Natural killer cell (primary cell): Measurements from ENCODE around the gene RFX2. TPM values are rescaled to one million over a fixed set of nuclear protein-coding genes. Genes with fewer than 3 reads are reported as not detected.

Experiments
- ATAC-seq, 3 donors: fragments of 150-1000 bp in 2 of 3; fragments of 200-7000 bp in 1 of 3; cut with Tn5 transposase; 1 replicate in 1 of 3; 2 replicates in 2 of 3; pipeline ENCODE4 v1.10.0; 2021; ENCODE audit warnings: mild to moderate bottlenecking in 2 of 3, moderate library complexity in 2 of 3
- DNase-seq, 2 donors: peaks; one replicate each; pipeline versions ENCODE4 v3.0.0 to v3.0.0-alpha.2; 2013 to 2021; ENCODE audit warnings: mixed read lengths in 1 of 2
- H3K27ac ChIP-seq: one replicate; pipeline ENCODE4 v1.5.1; 2013; ENCODE audit warnings: mild to moderate bottlenecking, low read length
- H3K27me3 ChIP-seq: one replicate; pipeline ENCODE4 v1.6.1; 2013; ENCODE audit warnings: low read length; ENCODE audit not compliant: control insufficient read depth, insufficient read depth
- H3K36me3 ChIP-seq: one replicate; pipeline ENCODE4 v1.6.1; 2013; ENCODE audit warnings: low read length; ENCODE audit not compliant: control insufficient read depth, insufficient read depth
- H3K4me1 ChIP-seq: one replicate; pipeline ENCODE4 v1.6.1; 2013; ENCODE audit warnings: low read length; ENCODE audit not compliant: control insufficient read depth, insufficient read depth
- H3K4me3 ChIP-seq: one replicate; pipeline ENCODE4 v1.5.1; 2013; ENCODE audit warnings: low read length
- H3K9me3 ChIP-seq: one replicate; pipeline ENCODE4 v1.6.1; 2013; ENCODE audit warnings: low read length; ENCODE audit not compliant: control insufficient read depth, insufficient read depth
- H3K27ac Mint-ChIP-seq, 2 donors: one replicate each; pipeline ENCODE4 v1.8.0; 2022; ENCODE audit warnings: mild to moderate bottlenecking in 2 of 2, mixed read lengths in 2 of 2, moderate library complexity in 1 of 2
- H3K27me3 Mint-ChIP-seq, 2 donors: one replicate each; pipeline ENCODE4 v1.8.0; 2022; ENCODE audit warnings: low read depth in 2 of 2, mixed read lengths in 2 of 2
- H3K36me3 Mint-ChIP-seq: one replicate; pipeline ENCODE4 v1.8.0; 2022; ENCODE audit warnings: mixed read lengths
- H3K4me1 Mint-ChIP-seq, 2 donors: one replicate each; pipeline ENCODE4 v1.8.0; 2022; ENCODE audit warnings: mixed read lengths in 2 of 2
- H3K4me3 Mint-ChIP-seq: one replicate; pipeline ENCODE4 v1.8.0; 2022; ENCODE audit warnings: mild to moderate bottlenecking, moderate library complexity, mixed read lengths
- H3K9me3 Mint-ChIP-seq, 2 donors: one replicate each; pipeline ENCODE4 v1.8.0; 2022; ENCODE audit warnings: mixed read lengths in 2 of 2
- CTCF ChIP-seq: fragments of 200-600 bp; IDR thresholded peaks from one replicate; pipeline ENCODE4 v1.8.0; 2022; ENCODE audit warnings: antibody characterized with exemption
- WGBS: methylation state at CpG from one replicate; pipeline ENCODE4 v1.1.7; 2013; ENCODE audit warnings: missing lambda C conversion rate; ENCODE audit not compliant: insufficient coverage; 5-methylcytosine and 5-hydroxymethylcytosine counted together
- intact Hi-C: fragments of 100-400 bp; cut with micrococcal nuclease; formaldehyde crosslinking; loops from one replicate; pipeline ENCODE4 v1.14.2; 2022
- total RNA-seq, 4 donors: library from RNA; stranded (reverse); fragments of 120-200 nt in 1 of 4; gene quantifications; one replicate each; pipeline versions ENCODE4 v1.2.3 to v1.2.4, GENCODE V29; 2013 to 2022

The RFX2 gene
- total RNA-seq, 3 donors from 2014 or later (not counting 1 experiment from before 2014, with no cell fraction given): 2.4 to 4.6 (median 4.1) TPM

- H3K27ac ChIP-seq: no peak overlapping the region
- TF ChIP-seq CTCF: no peak
Observed at GRCh38 chr19:6103217-6103644, 7.1 kb downstream of the RFX2 start.

GRCh38 chr19:6101991-6102390 is 8.3 kb downstream of the RFX2 start:
- ATAC-seq (no peak), DNase-seq (no peak)
- TF ChIP-seq CTCF: no peak
- Histone ChIP-seq H3K4me1 (peaks cover 7% of the 10 kb centered on the region), H3K4me3 (no peak overlapping the region), H3K27ac (no peak overlapping the region), H3K9me3 (no peaks in the 10 kb centered on the region), H3K36me3 (no peaks in the 10 kb centered on the region), H3K27me3 (no peaks in the 10 kb centered on the region)
- intact Hi-C loops: no loop called here
- Mint-ChIP-seq H3K4me1 (peaks cover 14 to 15% of the 10 kb centered on the region in 2 donors), H3K36me3 (peaks cover 8% of the 10 kb centered on the region), H3K9me3 (peaks cover 6% of the 10 kb centered on the region in 2 donors), H3K27me3 (peaks cover 0 to 10% of the 10 kb centered on the region in 2 donors), H3K27ac (no peak overlapping the region), H3K4me3 (no peak overlapping the region)
- WGBS: 97% methylated on average over 3 of the region's 3 CpGs

More at GRCh38 chr19:6103217-6103644, 7.1 kb downstream of the RFX2 start:
- Mint-ChIP-seq H3K9me3 (peaks cover 6% of the 10 kb centered on the region in 2 donors), H3K4me1 (peaks cover 16 to 18% of the 10 kb centered on the region in 2 donors), H3K36me3 (peaks cover 8% of the 10 kb centered on the region), H3K27me3 (peaks cover 4 to 14% of the 10 kb centered on the region in 2 donors), H3K4me3 (no peak overlapping the region), H3K27ac (no peak overlapping the region)
- H3K27me3 ChIP-seq: no peaks in the 10 kb centered on the region
- peaks cover 7% of the 10 kb centered on the region for H3K4me1 ChIP-seq
- H3K4me3 ChIP-seq: no peak overlapping the region
- ATAC-seq (no peak), DNase-seq (no peak)
- WGBS: 93% methylated on average over 3 of the region's 3 CpGs
- no peaks in the 10 kb centered on the region for H3K9me3 ChIP-seq
- no peaks in the 10 kb centered on the region for H3K36me3 ChIP-seq
- intact Hi-C loops: no loop called here

- no peak for TF ChIP-seq CTCF
- Histone ChIP-seq H3K4me3 (no peak overlapping the region), H3K9me3 (no peaks in the 10 kb centered on the region), H3K36me3 (no peaks in the 10 kb centered on the region), H3K27me3 (no peaks in the 10 kb centered on the region), H3K27ac (no peak overlapping the region), H3K4me1 (peaks cover 7% of the 10 kb centered on the region)
- Mint-ChIP-seq H3K4me1 (peaks cover 14 to 15% of the 10 kb centered on the region in 2 donors), H3K36me3 (peaks cover 8% of the 10 kb centered on the region), H3K9me3 (peaks cover 6% of the 10 kb centered on the region in 2 donors), H3K27me3 (peaks cover 0 to 10% of the 10 kb centered on the region in 2 donors), H3K4me3 (peak overlapping the region; percentile 52), H3K27ac (no peak overlapping the region)
- WGBS: 100% methylated on average over 3 of the region's 3 CpGs
- ATAC-seq (no peak), DNase-seq (no peak)
- intact Hi-C loops: no loop called here
Observed at GRCh38 chr19:6101291-6101825, 8.9 kb downstream of the RFX2 start.
